ENCODE results near the gene COL27A1.
"Not testable (repeated sequence)": the region's sequence is repeated elsewhere in the genome, so short reads cannot be mapped to it uniquely, and the experiment has no call there.

Gene COL27A1

DNA sequence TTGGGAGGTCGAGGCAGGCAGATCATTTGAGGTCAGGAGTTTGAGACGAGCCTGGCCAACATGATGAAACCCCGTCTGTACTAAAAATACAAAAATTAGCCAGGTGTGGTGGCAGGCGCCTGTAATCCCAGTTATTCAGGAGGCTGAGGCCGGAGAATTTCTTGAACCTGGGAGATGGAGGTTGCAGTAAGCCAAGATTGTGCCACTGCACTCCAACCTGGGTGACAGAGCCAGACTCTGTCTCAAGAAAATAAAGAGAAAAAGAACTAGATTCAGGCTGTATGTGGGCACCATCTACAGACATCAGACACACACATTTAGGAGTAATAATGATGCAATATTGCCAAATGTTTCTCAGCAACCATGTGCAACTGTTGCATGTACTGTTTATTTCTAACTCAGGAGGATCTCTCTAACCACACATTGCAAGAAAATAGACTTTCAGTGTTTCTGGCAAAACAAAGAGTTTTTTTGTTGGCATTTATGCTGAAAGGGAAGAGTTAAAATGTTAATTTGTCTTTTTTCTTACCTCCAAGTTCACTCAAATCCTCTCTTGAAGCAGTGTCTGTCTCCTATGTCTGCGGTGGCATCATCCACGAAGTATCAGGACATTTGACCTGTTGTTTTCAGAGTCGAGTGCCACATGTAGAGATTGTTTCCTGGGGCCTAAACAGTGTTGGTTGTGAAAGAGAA is 162.5 kb downstream of the COL27A1 start:
- Histone ChIP-seq H3K4me1 (ENCODE audit: insufficient read depth, low read length, severe bottlenecking) (no peaks in the 10 kb centered on the region), H3K9me2 (ENCODE audit: low read depth, low read length) (no peaks in the 10 kb centered on the region), H3K9ac (ENCODE audit: low read length) (no peak overlapping the region), H3K9me3 (ENCODE audit: low read length) (no peaks in the 10 kb centered on the region), H4K20me1 (ENCODE audit: insufficient read depth, low read length) (no peaks in the 10 kb centered on the region), H3K4me3 (ENCODE audit: low read depth, low read length, poor library complexity, severe bottlenecking) (no peak overlapping the region), H3K4me2 (ENCODE audit: low read length) (no peak overlapping the region), H3K79me2 (ENCODE audit: insufficient read depth, low read length) (no peaks in the 10 kb centered on the region), H3K27me3 (ENCODE audit: insufficient read depth, low read length) (no peaks in the 10 kb centered on the region; the same call in 1 of the 2 replicates), H2AFZ (ENCODE audit: low read length) (no peak overlapping the region), H3K27ac (ENCODE audit: low read depth, low read length, poor library complexity, severe bottlenecking) (no peak overlapping the region), H3F3A (ENCODE audit: insufficient read depth, low read length) (no peaks in the 10 kb centered on the region), H3K36me3 (ENCODE audit: insufficient read depth, low read length) (no peaks in the 10 kb centered on the region)
- TF ChIP-seq CTCF (IDR thresholded peaks at IDR 0.05; ENCODE audit: low read length) (no peak), EZH2 (IDR thresholded peaks at IDR 0.05; ENCODE audit: borderline replicate concordance, low read length) (no peak)

DNA sequence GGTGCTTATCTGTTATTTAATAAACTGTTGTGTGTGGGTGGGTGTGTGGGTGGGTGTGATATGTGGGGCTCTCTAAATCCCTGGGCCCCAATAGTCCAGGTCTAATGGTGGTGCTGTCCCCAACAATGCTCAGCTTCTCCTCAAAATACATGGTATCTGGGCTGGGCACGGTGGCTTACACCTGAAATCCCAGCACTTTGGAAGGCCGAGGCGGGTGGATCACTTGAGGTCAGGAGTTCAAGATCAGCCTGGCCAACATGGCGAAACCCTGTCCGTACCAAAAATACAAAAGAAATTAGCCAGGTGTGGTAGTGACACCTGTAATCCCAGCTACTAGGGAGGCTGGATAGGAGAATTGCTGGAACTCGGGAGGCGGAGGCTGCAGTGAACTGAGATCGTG is 163.1 kb downstream of the COL27A1 start:
- no peak overlapping the region for H3K4me2 ChIP-seq (ENCODE audit: low read length)

GRCh38 chr9:114319147-114319546 is 163.8 kb downstream of the COL27A1 start:
- no peaks in the 10 kb centered on the region for H3K79me2 ChIP-seq (ENCODE audit: insufficient read depth, low read length)
- H3K27ac ChIP-seq (ENCODE audit: low read depth, low read length, poor library complexity, severe bottlenecking): no peak overlapping the region

More for the DNA sequence above, 163.1 kb downstream of the COL27A1 start:
- Histone ChIP-seq H4K20me1 (ENCODE audit: insufficient read depth, low read length) (no peaks in the 10 kb centered on the region), H3K27me3 (ENCODE audit: insufficient read depth, low read length) (no peaks in the 10 kb centered on the region; the same call in 1 of the 2 replicates), H2AFZ (ENCODE audit: low read length) (no peak overlapping the region), H3K9me2 (ENCODE audit: low read depth, low read length) (no peaks in the 10 kb centered on the region), H3K9ac (ENCODE audit: low read length) (no peak overlapping the region), H3K36me3 (ENCODE audit: insufficient read depth, low read length) (no peaks in the 10 kb centered on the region), H3K4me1 (ENCODE audit: insufficient read depth, low read length, severe bottlenecking) (no peaks in the 10 kb centered on the region), H3K9me3 (ENCODE audit: low read length) (no peaks in the 10 kb centered on the region), H3K79me2 (ENCODE audit: insufficient read depth, low read length) (no peaks in the 10 kb centered on the region), H3K27ac (ENCODE audit: low read depth, low read length, poor library complexity, severe bottlenecking) (no peak overlapping the region), H3F3A (ENCODE audit: insufficient read depth, low read length) (no peaks in the 10 kb centered on the region), H3K4me3 (ENCODE audit: low read depth, low read length, poor library complexity, severe bottlenecking) (no peak overlapping the region)
- no peak for TF ChIP-seq EZH2 (IDR thresholded peaks at IDR 0.05; ENCODE audit: borderline replicate concordance, low read length)
- TF ChIP-seq CTCF (IDR thresholded peaks at IDR 0.05; ENCODE audit: low read length): no peak

DNA sequence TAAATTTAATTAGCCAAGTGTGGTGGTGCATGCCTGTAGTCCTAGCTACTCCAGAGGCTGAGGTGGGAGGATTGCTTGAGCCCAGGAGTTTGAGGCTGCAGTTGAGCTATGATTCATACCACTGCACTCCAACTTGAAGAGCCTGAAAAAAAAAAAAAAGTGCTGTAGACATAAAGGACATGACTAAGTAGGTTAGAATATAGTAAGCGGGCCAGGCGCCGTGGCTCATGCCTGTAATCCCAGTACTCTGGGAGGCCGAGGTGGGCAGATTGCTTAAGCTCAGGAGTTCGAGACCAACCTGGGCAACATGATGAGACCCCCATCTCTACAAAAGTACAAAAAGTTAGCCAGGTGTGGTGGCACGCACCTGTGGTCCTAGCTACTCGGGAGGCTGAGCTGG is 165.4 kb downstream of the COL27A1 start:
- H3K27me3 ChIP-seq (ENCODE audit: insufficient read depth, low read length); H2AFZ ChIP-seq (ENCODE audit: low read length); H3K9me2 ChIP-seq (ENCODE audit: low read depth, low read length); H4K20me1 ChIP-seq (ENCODE audit: insufficient read depth, low read length); H3K9me3 ChIP-seq (ENCODE audit: low read length); H3K27ac ChIP-seq (ENCODE audit: low read depth, low read length, poor library complexity, severe bottlenecking); H3K79me2 ChIP-seq (ENCODE audit: insufficient read depth, low read length); H3K4me1 ChIP-seq (ENCODE audit: insufficient read depth, low read length, severe bottlenecking); H3K36me3 ChIP-seq (ENCODE audit: insufficient read depth, low read length); H3F3A ChIP-seq (ENCODE audit: insufficient read depth, low read length); H3K4me3 ChIP-seq (ENCODE audit: low read depth, low read length, poor library complexity, severe bottlenecking); H3K4me2 ChIP-seq (ENCODE audit: low read length); H3K9ac ChIP-seq (ENCODE audit: low read length): not testable (repeated sequence)

More at GRCh38 chr9:114319147-114319546, 163.8 kb downstream of the COL27A1 start:
- Histone ChIP-seq H4K20me1 (ENCODE audit: insufficient read depth, low read length) (no peaks in the 10 kb centered on the region), H3K36me3 (ENCODE audit: insufficient read depth, low read length) (no peaks in the 10 kb centered on the region), H3K27me3 (ENCODE audit: insufficient read depth, low read length) (no peaks in the 10 kb centered on the region; the same call in 1 of the 2 replicates), H2AFZ (ENCODE audit: low read length) (no peak overlapping the region), H3K4me2 (ENCODE audit: low read length) (no peak overlapping the region), H3K4me3 (ENCODE audit: low read depth, low read length, poor library complexity, severe bottlenecking) (no peak overlapping the region), H3F3A (ENCODE audit: insufficient read depth, low read length) (no peaks in the 10 kb centered on the region), H3K9me2 (ENCODE audit: low read depth, low read length) (no peaks in the 10 kb centered on the region), H3K4me1 (ENCODE audit: insufficient read depth, low read length, severe bottlenecking) (no peaks in the 10 kb centered on the region), H3K9ac (ENCODE audit: low read length) (no peak overlapping the region), H3K9me3 (ENCODE audit: low read length) (no peaks in the 10 kb centered on the region)
- TF ChIP-seq CTCF (IDR thresholded peaks at IDR 0.05; ENCODE audit: low read length) (no peak), EZH2 (IDR thresholded peaks at IDR 0.05; ENCODE audit: borderline replicate concordance, low read length) (no peak)

Data from OCI-LY1 (cell line).